HG03460 (cell line): ENCODE measurements around the gene PADI4.

Experiments used
- ATAC-seq: cut with Tn5 transposase; IDR thresholded peaks from one replicate; pipeline ENCODE4 v1.9.1; 2021; ENCODE audit not compliant: unreplicated experiment

PADI4 gene

GRCh38 chr1:17307946-17308345 is at the start of gene PADI4:
Gene PADI4 (plus strand): TSS chr1:17308197. CDS start chr1:17308223, 26 bp downstream.
- ATAC-seq = no peak

DNA sequence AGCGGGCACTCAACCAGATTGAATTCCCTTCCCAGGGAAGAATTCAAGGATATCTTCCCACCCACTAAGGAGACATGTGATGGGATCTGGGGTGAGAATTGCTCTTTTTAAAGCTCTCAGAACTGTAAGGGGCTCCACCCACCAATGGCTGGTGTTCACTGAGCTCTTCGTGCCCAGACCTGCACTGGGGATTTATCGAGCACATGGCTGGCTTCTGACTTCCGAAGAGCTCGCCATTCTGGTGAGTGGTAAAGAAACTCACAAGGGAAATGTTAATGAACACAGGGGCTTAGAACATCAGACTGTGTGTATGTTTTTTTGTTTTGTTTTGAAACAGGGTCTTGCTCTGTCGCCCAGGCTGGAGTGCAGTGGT is 49.3 kb upstream of the PADI4 start:
- ATAC-seq = no peak

DNA sequence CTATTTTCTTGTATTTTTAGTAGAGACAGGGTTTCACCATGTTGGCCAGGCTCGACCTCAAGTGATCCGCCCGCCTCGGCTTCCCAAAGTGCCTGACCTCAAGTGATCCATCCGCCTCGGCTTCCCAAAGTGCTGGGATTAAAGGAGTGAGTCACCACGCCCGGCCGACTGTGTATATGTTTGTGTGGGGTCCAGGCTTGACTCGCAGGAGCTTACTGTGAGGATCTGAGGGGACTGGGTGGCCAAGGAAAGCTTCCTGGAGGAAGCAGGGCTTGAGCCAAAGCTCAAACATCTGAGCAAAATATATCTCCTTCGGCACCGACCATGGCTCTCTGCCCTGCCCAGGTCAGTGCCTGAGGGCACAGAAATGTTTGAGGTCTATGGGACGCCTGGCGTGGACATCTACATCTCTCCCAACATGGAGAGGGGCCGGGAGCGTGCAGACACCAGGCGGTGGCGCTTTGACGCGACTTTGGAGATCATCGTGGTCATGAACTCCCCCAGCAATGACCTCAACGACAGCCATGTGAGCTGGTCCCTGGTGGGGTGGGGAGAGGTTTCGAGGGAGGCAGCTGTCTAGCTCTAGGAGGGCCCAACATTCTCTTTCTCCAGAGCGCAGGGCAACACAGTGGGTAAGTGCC is 48.6 kb upstream of the PADI4 start:
- ATAC-seq = no peak

GRCh38 chr1:17260264-17260663 is 47.7 kb upstream of the PADI4 start:
- no peak for ATAC-seq

GRCh38 chr1:17260738-17261137 is 47.3 kb upstream of the PADI4 start:
- no peak for ATAC-seq

GRCh38 chr1:17263936-17264335 is 44.1 kb upstream of the PADI4 start:
- ATAC-seq = no peak

DNA sequence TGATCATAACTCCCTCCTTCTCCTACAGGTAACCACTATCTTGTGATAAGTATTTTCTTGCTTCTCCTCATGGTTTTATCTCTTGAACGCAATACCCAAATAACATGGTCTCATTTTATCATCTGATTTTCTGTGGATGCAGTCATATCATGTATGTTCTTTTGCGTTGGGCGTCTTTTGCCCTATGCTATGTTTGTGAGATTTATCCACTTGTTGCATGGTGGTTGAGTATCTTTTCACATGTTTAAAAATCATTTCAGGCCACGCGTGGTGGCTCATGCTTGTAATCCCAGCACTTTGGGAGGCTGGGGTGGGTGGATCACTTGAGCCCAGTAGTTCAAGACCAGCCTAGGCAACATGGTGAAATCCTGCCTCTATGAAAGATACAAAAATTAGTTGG is 43.5 kb upstream of the PADI4 start:
- ATAC-seq = no peak

DNA sequence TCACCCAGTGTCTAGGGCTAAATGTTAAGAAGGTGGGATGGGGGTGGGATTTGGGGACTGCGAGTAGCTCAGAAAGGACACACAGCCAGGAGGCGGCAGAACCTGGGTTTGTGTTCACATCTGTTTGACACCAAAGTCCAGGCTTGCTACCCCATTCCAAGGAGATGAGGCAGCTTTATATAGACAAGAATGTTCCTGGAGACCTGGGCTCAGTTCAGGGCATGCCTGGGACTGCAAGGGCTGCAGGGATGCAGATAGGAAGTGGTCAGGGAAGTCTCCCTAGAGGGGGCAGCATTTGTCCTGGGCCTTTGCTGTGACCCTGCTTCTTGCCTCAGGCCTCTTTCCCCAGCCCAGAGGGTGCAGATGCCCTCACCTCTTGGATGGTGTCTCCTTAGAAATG is 42.8 kb upstream of the PADI4 start:
- ATAC-seq = no peak

GRCh38 chr1:17265950-17266349 is 42.0 kb upstream of the PADI4 start:
- no peak for ATAC-seq

DNA sequence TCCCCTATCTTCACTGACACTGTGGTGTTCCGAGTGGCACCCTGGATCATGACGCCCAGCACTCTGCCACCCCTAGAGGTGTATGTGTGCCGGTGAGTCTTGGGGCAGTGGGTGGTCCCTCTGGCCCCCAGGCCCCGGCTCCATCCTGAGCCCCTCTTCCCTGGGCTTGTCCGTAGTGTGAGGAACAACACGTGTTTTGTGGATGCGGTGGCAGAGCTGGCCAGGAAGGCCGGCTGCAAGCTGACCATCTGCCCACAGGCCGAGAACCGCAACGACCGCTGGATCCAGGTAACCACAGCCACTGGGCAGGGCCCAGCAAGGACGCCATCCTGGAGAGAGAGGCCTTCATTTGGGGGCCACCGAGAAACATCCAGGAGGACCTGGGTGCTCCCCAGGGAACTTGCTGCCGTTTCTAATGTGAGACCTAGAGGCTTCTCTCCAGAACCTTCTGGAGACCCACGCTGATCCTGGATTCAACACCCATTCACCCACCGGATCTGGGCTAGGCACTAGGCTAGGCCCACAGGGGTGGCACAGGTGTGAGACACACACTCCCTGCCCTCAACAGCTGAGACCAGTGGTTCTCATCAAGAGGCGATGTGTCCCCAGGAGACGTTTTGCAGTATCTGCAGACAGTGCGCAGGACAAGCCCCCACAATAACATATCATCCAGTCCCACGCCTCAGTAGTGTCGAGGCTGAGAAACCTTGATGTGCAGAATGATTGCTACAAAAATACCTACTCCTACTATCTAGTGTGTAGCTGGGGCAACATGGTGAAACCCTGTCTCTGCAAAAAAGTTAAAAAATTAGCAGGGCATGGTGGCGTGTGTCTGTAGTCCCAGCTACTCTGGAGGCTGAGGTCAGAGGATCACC is 36.9 kb upstream of the PADI4 start:
- no peak for ATAC-seq

- no peak for ATAC-seq
Observed at GRCh38 chr1:17272066-17272465, 35.9 kb upstream of the PADI4 start.

GRCh38 chr1:17272646-17273045 is 35.4 kb upstream of the PADI4 start:
- no peak for ATAC-seq

DNA sequence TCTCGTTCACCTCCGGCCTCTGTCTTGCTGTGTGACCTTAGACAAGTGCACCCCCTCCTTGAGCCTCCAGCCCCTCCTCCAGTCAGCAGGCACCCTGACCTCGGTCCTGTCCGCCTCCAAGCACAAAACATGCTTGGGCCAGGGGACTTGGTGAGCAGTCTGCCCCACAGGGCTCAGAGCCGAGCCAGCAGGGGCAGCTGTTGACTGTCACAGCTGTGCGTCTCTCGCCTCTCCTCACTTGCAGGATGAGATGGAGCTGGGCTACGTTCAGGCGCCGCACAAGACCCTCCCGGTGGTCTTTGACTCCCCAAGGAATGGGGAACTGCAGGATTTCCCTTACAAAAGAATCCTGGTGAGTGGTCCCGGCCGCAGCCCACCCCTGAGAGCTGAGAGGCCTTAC is 34.9 kb upstream of the PADI4 start:
- ATAC-seq = no peak

GRCh38 chr1:17274186-17275170 is 33.5 kb upstream of the PADI4 start:
- ATAC-seq = no peak

- ATAC-seq = no peak
Observed at GRCh38 chr1:17276568-17276967, 31.4 kb upstream of the PADI4 start.

DNA sequence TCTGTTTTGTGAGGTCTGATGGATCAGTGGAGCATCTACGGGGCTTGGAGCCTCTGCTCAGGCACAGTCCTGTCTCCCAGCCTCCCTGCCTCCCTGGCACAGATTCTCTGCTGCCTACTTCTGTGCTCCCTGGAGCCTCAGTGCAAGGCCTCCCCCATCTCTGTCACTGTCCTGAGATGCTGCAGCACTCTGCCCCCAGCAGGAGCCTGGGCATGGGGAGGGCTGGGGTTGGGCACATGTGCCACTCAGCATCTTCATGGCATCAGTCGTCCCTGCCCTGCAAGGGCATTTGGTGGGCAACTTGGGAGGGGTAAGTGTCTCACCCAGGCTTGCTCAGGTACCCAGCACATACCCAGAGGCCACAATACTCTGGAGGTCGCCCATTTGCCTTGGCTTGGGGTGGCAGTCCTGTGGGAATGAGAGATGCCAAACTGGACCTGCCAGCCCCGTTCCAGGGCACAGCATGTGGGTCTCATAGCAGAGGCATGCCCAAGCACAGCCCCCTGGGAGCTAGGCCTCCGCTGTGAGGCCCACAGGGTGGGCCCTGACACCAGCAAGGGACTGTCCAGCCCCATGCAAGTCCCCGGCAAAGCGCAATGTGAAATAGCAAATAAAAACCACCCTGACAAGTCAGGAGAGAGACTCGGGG is 30.4 kb upstream of the PADI4 start:
- no peak for ATAC-seq

DNA sequence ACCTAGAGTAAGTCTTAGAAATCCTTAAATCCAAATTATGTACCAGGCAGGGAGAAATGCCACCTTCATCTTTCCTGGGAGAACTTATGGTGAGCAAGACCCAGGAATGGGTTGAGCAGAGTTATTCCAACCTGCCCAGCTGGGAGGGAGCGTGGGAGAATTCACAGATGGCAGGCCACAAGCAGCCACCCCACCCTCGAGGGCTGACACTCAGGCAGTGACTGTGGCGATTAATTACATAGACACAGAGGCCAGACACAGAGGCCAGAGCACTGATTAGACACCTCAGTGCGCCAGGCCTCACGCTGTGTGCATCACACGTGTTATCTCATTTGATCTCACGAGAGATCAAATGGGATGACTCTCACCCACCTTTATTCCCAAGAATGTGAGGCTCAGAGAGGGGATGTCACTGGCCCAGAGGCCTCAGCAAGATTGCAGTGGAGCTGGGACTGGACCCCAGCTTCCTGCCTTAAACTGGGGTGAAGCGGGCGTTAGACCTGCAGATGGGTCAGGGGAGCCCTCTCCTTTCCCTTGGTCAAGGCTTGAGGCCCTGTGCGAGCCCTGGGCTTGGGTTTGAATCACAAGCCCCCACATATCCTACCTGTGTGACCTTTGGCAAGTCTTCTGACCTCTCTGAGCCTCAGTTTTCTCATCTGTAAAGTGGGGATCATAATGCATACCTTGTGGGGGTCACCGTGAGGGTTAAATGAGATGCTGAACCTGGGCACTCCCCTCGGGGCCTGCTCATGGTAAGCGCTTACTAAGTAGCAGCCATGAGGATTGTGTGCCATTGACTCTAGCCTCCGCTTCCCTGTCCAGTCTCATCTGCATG is 28.8 kb upstream of the PADI4 start:
- no peak for ATAC-seq

DNA sequence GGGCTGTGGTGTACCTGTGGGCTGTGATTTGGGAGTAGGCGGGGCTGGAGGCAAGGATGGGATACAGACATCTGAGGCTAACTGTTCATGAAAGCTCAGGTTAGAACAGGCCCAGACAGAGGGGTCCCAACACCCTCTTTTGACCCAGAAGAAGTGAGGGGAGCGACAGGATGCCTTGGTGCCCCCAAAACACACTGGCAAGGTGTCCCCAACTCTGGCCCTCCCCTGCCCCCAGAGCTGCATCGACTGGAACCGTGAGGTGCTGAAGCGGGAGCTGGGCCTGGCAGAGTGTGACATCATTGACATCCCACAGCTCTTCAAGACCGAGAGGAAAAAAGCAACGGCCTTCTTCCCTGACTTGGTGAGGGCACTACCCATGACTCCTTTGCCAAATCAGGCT is 27.6 kb upstream of the PADI4 start:
- no peak for ATAC-seq

DNA sequence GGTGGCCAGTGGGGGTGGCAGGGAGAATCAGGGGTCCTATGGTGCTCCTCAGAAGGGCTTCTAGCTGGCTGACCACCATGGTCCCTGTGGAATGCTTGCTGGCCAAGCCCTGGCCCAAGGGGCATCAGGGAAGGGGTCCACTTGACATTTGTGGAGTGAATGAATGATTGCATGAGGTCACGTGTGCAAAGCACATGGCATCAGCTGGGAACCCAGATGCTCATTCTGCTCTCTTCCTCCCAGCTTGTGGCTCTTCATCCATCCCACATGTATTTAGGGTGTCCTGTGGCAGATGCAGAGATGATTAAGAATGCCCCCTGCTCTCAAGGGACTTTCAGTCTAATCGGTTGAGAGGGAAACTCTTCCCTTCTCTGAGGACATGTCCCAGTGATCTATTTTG is 27.1 kb upstream of the PADI4 start:
- no peak for ATAC-seq

DNA sequence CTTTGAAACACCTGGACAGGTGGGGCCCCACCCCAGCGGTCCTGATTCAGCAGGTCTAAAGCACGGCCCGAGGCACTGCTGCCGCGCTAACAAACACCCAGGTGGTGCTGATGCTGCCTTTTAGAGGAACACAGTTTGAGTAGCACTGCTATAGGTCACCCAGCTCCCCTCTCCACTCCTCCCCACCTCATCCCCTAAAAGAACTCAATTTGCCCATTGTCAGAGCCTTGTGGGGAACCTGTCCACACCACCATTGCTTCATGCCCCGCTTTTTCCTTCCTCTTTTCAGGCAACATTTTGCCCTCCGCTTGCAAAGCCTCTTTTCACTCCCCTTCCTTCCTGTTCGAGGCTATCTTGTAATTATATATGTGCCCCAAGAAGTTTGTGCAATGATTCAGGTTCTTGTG is 26.2 kb upstream of the PADI4 start:
- no peak for ATAC-seq
